ENCODE data around the gene ART4.

Gene ART4, protein sequence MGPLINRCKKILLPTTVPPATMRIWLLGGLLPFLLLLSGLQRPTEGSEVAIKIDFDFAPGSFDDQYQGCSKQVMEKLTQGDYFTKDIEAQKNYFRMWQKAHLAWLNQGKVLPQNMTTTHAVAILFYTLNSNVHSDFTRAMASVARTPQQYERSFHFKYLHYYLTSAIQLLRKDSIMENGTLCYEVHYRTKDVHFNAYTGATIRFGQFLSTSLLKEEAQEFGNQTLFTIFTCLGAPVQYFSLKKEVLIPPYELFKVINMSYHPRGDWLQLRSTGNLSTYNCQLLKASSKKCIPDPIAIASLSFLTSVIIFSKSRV

DNA sequence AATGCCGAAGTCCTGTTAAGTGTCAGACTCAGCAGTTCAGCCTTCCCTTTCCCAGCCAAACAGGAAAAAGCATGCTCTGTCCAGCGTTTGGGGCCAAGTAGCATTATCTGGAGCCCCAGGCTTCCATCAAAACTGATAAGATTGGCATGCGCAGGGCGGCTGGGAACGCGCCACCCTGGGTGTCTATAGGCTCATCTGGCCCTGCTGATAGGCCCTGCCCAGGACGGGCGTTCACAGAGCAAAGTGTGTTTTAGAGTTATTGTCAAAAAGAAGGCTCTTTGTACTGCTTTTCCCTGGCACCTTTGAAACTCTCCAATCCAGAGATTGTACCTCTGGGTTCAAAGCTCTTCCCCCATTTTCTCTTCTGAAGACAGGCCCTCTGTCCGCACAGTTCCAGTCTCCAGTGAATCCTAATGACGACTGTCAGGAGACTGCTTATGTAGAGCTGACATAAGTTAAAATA lies at the start of gene ART4:
ART4 (minus strand) TSS at position 102 of the 463 bp plus-strand sequence. CDS start 413 bp downstream, outside the sequence.
- no peak for DNase-seq (ENCODE audit: low spot score)

DNA sequence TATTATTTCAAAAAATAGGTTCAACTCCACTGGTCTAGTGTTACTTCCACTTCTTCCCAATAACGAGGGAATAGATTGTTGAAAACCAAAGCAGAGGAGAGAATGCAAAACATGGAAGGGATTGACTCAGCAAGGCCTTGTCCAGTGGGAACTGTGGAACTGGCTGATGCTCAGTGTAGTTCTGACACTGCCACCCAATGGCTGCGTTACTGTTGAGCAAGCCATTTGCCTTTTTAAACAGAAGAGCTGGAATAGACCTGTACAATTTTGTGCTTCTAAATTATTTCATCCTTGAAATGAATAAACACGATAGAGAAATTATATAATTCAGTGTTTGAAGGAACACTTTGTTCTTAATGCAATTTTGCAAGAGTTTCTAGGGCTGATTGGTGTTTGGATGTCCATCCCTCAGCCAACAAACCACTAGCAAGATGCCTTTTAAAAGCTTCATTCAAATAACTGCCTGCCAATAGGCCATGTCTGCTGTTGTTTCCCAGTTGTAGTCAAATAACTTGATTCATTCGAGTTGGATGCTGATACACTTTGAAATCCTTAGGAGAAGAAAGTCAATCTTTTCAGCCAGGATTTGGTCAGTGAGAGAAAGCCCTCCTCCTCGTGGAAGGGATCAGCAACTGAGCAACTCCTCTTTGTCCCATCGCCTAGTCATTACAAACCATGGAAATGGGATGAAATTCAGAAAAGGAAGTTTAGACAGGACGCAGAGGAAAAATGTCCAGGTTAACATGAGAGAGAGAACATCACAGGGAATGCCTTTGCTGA lies 49.6 kb upstream of the ART4 start:
- no peak for DNase-seq (ENCODE audit: low spot score)

DNA sequence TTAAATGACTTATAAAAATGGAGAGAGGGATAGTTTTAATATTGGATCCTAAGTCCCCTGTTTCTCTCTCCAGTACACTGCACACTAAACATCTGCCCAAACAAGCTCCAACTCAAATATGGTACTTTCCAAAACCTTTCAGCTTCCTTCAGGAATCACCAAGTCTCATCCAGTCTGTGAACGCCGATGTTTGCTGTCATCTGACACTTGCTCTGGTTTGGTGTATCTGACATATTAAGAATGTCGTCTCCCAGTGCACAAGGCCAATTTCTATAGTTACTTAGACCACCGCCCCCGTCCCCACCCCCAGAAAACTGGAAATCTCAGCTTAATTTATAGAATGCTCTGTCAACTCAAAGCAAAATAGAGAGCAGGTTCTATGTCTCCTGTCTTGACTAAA lies 47.4 kb upstream of the ART4 start:
- DNase-seq (ENCODE audit: low spot score), result no peak

DNA sequence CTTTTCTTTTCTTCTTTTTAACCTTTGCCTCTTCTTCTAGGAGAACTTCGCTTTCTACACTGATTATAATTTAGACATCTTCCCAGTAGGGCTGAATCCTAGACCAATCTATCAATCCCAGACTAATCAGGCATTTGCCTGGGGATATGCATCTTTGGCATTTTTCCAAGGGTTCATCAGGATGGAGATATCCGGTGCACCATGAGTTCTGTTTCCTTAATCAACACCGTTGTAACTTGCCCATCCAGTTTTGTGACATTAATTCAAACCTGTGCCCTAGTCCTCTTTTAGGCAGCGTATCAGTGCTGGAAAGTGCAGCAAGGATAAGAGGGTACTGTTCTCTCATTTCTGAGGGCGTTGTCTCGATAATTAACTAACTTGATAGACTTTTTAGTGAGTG lies 42.9 kb upstream of the ART4 start:
- no peak for DNase-seq (ENCODE audit: low spot score)

DNA sequence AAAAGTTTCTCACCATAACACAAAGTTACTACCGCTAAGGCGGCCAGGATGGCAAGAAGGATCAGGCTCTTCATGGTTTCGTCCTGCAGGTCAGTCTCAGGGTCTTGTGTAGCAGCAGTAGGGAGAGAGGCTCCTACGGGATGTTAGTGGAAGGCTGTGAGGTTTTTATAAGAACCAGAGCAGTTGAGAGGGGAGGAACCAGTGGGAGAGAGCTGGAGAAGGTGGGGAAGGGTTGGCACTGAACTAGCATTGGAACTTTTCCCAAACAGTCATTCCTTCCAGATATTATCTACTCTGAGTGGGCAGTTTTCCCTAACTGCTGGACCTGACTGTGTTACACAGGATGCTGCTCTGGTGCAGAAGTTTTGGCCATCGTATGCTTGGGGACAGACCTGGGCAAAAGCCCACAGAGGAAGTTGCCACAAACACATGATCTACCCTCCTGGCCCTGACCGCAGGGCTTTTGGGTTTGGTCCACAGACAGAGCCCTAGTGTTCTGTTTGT lies 42.4 kb upstream of the ART4 start, which contains the start of gene MGP:
MGP (minus strand) TSS at position 137 of the 504 bp plus-strand sequence; CDS start at position 74, 63 bp downstream.
- no peak for DNase-seq (ENCODE audit: low spot score)

DNA sequence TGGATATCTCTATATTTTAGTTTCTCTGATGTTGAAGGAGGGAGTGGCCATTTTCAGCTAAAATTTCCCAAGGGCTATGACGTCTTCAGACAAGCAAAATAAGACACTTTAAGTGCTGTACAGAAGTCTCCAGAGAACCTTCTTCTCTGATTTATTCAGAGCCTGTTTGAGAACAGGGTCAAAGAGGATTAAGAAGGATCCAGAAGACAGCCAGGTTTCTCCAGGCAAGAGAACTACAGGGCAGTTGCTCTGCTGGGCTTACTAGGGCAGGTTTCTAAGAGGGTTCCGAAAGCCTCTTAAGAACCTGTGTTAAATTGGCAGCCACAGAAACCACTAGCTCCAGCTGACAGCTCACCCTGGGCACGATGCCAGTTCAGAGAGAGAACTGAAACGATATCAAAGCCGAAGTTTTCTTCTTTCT lies 41.1 kb upstream of the ART4 start:
- peak; percentile 28 for DNase-seq (ENCODE audit: low spot score)

DNA sequence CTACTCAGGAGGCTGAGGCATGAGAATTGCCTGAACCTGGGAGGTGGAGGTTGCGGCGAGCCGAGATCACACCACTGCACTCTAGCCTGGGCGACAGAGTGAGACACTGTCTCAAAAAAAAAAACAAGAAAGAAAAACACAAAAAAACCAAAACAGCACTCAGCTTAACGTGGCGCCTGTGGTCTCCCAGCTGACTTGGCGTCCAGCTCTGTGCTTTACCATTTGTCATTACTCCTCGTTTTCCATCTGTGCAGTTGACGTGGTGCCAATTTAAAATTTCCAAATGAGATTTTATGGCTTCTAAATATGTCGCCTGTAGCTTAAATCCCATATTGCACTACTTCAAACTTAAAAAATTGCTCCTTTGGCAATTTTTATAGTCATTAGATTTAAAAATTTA lies 40.4 kb upstream of the ART4 start:
- no peak for DNase-seq (ENCODE audit: low spot score)

DNA sequence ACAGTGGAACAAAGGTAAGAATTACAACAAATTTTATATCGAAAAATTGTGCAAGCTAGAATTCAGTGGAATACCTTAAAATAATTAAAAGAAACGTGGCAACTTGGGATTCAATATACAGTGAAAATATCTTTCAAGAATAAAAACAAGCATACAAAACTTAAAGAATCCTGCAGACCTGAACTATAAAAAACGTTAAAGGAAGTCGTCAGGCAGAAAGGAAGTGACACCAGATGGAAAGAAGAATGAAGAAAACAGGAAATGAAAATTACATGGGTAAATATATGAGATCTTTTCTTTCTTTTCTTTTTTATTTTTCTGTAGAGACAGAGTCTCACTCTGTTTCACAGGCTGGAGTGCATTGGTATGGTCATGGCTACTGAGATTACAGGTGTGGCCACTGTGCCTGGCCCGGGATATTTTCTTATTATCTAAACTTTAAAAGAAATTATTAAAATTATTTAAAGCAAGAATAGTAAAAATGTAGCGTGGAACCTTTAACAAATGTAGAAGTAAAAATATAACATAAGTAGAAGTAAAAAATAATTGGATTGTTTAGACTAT lies 37.6 kb upstream of the ART4 start:
- no peak for DNase-seq (ENCODE audit: low spot score)

DNA sequence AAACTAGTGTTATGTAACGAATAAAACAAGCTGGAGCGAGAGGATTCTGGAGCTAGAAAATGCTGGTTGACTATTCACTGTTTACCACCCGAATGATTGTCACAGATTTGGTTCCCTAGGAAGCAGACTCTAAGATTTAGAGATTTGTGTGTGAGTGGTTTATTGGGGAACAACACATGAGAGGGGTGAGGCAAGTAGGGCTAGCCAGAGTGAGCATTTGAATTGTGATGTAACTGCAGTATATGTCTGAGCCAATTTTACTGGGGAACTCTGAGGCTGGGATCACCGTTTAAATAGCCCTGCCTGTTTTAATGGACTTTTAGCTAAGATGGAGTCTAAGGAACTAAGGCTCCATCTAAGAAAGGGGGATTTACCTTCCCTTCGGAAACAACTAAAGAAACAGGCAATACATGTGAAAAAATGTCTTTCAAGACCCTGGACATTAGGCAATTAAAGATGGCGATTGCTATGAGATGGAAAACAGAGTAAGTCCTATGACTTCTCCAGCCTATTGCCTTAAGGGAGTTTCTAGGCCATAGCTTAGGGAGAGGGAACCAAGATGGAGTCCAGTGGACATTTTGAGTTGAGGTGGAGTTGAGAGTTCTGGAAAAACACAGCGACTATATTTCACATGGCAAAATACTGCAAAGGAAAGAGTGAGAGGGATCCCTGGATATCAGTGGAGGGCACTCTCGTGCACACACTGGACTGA lies 36.1 kb upstream of the ART4 start:
- DNase-seq (ENCODE audit: low spot score), result no peak

DNA sequence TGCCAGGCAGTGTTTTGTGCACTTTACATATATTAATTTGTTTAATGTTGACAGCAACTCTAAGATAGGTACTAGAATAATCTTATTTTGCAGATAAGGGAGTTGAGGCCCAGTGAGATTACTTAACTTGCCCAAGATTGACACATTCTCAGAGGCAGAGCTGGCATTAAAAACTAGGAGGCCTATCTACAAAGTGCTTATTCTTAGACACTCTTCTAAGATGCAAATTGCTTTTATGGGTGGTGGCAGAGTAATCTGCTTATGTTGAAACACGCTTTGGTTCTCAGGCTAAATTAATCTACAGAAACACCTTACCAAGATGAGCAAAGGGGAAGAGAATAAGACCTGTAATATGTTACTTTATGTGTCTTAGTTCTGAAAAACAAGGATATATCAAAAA lies 35.2 kb upstream of the ART4 start:
- DNase-seq (ENCODE audit: low spot score), result no peak

DNA sequence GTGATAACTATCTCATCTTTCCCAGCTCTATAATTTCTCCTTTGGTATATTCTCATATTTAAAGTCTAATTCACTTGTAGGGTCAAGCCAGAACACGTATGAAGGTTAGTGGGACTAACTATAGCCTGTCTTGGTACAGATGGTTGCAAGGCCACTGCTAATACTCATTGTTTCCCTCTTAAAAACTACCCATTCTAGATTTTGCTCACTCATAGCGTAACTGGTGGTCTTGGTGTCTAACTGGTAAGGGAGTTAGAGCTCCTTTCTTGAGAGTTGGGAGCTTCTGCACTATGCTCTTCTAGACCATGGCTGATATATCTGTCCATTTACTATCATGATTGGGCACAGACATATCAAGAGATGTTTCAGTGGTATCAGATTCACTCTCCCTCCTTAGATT lies 33.5 kb upstream of the ART4 start:
- DNase-seq (ENCODE audit: low spot score), result no peak

DNA sequence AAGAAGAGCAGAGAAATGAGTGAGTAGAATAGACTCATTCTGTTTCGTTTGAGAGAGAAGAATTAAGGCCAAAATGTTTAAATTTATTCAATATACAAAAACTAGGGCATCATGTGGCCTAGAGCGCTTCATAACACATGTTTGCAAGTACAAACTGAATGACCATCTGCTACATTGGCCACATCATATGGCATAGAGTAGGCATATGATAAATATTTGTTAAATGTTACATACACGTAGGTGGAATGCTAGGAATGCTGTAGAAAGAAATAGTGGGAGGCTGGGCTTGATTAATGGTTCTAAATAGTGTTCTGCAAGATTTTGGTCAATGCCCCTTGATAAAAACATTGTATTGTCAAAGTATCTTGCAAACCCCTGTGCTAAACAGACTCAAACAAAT lies 31.6 kb upstream of the ART4 start:
- no peak for DNase-seq (ENCODE audit: low spot score)

DNA sequence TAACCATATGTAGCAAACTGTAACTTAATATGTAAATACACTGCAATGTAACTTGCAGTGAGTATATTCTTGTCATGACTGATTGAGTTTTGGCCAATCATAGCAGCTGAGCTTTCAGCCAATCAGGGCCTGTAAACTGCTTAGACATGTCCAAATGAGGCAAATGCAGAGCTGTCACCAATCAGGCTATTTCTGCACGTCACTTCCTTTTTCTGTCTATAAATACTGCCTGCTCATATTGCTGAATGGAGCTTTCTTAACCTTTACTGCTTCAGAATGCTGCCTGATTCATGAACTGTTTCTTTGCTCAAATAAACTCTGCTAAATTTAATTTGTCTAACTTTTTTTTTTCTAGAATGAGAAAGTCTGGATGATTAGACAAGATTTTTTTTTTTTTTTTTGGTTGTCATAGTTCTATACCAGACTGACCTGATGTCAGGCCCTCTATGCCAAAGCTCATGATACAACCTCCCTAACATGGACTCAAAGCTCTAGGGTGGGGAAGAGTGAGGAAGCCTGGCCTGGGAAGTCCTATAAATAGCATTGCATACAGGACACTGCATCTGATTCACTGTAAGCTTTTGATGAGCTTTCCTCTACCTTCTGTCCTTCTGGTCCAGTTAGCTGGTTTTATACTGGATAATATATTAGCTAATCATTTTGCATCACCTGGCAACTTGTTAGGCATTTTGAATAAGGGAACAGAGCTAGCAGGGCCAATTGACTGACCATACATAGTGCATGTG lies 30.3 kb upstream of the ART4 start:
- DNase-seq (ENCODE audit: low spot score), result no peak

DNA sequence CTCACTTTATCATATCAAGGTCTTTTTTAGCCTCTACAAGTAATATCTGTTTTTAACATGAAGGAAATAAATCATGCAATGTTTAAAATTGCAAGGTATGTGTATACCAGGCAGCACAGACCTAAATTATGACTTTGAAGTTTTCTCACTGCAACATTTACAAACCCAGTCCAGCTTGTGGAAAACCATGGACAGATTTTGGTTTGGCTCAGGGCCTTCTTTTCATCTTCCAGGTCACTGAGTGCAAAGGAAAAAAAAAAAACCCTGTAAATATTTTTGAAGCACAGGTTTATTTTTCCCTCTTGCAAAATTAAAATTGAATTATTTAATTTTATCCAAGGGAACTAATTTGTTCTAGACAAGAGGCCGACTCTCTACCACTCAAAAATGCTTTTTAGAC lies 28.6 kb upstream of the ART4 start:
- DNase-seq (ENCODE audit: low spot score), result no peak

DNA sequence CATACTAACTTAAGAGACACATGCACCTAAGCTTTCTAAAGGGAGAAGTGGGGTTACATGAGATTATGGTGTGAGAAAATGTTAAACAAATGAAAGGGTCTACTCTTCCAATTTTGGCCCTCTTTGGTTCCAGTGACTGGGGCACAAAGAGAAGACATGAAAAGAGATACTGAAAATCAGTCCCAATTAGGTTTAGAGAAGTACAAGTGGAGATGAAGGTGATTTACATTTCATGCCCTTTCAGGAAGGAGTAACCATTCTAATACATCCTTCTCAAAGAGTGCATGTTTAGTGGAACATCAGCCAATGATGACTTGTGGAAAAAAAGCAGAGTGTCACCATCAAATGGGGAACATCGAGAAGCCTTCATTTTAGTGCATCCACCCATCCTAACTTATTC lies 27.9 kb upstream of the ART4 start:
- no peak for DNase-seq (ENCODE audit: low spot score)

DNA sequence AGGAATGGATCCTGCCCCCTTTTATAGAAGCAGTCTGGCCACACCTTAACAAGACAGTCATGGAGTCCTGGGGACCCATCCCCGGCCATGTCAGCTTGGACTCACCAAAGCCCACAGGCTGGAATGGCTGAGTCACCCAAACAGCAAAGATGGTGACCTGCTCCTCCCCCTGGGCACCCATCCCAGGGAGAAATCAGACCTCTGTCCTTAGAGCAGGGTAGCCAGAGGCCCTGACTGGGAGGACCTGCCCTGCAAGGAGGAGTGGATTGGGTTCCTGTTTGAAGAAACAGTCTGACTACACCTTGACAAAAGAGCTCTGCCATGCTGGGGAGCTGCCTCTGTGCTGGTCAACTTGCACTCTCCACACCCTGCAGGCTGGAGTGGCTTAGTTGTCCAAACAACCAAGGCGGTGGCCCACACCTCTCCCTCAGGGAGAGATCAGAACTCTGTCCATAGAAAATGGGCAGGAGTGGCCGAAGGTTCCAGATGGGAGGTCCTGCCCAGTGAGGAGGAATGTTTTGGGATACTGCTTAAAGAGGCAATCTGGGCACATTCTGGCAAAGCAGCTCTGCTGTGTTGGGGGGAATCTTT lies 25.7 kb upstream of the ART4 start:
- no peak for DNase-seq (ENCODE audit: low spot score)

DNA sequence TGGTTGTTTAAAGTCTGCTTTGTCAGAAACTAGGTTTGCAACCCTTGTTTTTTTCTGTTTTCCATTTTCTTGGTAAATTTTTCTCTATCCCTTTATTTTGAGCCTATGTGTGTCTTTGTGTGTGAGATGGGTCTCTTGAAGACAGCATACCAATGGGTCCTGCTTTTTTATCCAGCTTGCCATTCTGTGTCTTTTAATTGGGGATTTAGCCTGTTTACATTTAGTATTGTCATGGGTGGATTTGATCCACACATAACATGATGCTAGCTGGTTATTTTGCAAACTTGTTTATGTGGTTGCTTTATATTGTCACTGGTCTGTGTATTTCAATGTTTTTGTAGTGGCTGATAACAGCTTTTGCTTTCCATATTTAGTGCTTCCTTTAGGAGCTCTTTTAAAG lies 17.2 kb upstream of the ART4 start:
- DNase-seq (ENCODE audit: low spot score), result no peak

DNA sequence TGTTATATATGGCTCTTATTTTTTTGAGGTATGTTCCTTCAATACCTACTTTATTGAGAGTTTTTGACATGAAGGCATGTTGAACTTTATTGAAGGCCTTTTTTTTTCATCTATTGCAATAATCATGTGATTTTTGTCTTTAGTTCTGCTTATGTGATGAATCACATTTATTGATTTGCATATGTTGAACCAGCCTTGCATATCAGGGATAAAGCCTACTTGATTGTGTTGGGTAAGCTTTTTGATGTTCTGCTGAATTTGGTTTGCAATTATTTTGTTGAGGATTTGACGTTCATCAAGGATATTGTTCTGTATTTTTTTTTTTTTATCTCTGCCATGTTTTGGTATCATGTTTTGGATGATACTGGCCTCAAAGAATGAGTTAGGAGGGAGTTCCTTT lies 15.2 kb upstream of the ART4 start:
- no peak for DNase-seq (ENCODE audit: low spot score)

DNA sequence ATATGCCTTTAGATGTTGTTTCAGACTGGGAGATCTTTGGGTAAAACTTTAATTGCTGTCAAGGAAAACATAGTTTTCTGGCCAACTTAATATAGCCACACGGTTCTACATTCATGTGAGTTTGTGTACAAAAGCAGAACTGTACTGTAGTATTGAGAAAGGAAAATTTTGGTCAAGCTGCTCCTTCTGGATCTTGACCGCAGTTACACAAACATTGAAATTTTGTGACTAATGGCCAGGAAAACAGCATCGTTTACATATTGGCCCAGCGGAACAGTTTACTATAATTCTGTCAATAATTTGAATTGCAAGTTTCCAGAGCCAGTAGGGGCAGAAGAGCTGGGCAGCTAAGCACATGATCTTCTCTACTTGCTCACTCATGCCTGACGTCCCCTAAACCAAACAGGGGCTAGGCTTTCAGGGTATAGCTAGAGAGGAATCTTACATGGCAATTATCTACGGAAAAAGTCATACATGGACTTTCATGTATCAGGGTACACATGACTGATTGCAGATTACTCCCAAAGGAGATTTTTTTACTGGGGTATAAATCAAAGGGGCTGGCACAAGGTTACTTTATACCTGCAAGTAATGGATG lies 11.4 kb upstream of the ART4 start:
- no peak for DNase-seq (ENCODE audit: low spot score)

DNA sequence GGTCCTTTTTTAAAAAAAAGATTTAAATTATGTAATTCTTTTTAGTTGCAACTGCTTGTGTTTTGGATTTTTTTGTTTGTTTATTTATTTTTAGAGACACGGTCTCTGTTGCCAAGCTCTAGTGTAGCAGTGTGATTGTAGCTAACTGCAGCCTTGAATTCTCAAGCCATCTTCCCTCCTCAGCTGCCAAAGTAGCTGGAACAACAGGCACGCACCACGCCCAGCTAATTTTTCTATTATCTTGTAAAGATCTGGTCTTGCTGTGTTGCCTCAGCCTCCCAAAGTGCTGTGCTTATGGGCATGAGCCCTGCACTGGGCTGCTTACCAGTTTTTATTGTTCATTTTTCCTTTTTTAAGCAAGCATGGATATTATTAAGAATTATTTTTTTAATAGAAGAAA lies 10.6 kb upstream of the ART4 start:
- no peak for DNase-seq (ENCODE audit: low spot score)

DNA sequence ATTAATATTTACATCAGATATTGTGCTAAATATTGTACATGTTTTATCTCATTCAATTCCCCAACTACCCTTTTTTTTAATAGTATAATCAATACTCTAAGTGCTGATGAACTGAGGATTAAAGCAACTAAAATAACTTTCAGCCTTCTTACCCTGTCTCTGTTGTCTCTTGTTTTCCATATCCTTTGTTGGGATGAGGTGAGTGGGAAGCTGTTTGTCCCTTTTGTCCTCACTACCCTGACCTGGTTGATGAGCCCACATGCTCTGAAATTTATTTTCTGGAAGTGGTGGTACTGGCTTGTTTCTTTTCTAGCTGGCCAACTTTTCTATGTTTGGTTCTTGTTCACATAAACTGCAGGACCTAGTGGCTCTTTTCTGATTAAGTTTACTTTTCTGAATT lies 9.6 kb upstream of the ART4 start:
- DNase-seq (ENCODE audit: low spot score), result no peak

Measured in COLO829 (cell line).